Neural cell (in vitro differentiated cells): Measurements from ENCODE around the gene TLN1.

Source experiments
- EP300 ChIP-seq: fragments of 450-650 bp; conservative IDR thresholded peaks from 2 replicates; pipeline ENCODE4 v1.6.1; 2014; ENCODE audit warnings: antibody characterized with exemption, mild to moderate bottlenecking, moderate library complexity; ENCODE audit not compliant: poor library complexity, severe bottlenecking
- TF ChIP-seq, protein P1 (sequence below): fragments of 450-650 bp; IDR thresholded peaks from 2 replicates; pipeline ENCODE4 v1.5.1; 2014; ENCODE audit warnings: antibody characterized with exemption, mild to moderate bottlenecking, moderate library complexity; ENCODE audit not compliant: poor library complexity, severe bottlenecking
- TF ChIP-seq, protein P2 (sequence below): IDR thresholded peaks from 2 replicates; pipeline ENCODE4 v1.6.1; 2012; ENCODE audit warnings: borderline replicate concordance

DNA sequence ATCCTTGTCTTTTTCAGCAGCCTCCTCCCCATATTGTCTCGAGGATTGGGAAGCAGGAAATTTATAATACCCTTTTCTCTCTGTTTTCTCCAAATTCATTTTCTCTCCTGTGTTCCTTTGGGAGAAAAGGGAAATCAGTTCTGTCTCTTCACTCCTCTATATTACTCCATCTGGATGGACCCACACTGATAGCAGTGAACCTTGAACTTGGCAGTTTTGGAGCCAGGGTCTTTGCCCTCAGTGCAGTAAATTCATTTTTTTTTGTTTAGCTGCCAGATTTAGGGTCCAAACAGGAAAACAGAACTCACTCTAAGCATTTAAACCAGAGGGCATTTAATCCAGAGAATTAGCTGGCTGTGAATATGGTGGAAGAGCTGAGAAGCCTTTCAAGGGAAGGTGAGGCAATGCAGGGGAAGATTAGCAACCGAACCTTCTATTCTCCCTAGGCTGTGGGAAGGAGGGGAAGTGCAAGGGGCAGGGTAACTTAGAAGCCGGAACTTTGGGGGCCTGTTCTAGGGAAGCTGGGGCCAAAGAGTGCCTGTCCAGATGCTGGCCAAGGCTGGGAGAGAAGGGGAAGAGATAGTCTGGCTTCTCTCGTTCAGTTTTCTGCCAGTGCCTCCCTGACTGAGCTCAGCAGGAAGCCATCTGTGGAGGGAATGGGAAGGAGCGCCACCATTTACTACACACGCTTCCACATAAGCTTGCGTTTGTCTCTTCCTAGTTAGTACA, 43.1 kb upstream of the TLN1 start:
- TF ChIP-seq, protein P1, sequence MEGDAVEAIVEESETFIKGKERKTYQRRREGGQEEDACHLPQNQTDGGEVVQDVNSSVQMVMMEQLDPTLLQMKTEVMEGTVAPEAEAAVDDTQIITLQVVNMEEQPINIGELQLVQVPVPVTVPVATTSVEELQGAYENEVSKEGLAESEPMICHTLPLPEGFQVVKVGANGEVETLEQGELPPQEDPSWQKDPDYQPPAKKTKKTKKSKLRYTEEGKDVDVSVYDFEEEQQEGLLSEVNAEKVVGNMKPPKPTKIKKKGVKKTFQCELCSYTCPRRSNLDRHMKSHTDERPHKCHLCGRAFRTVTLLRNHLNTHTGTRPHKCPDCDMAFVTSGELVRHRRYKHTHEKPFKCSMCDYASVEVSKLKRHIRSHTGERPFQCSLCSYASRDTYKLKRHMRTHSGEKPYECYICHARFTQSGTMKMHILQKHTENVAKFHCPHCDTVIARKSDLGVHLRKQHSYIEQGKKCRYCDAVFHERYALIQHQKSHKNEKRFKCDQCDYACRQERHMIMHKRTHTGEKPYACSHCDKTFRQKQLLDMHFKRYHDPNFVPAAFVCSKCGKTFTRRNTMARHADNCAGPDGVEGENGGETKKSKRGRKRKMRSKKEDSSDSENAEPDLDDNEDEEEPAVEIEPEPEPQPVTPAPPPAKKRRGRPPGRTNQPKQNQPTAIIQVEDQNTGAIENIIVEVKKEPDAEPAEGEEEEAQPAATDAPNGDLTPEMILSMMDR, result no peak
- TF ChIP-seq EP300, result no peak
- TF ChIP-seq, protein P2, sequence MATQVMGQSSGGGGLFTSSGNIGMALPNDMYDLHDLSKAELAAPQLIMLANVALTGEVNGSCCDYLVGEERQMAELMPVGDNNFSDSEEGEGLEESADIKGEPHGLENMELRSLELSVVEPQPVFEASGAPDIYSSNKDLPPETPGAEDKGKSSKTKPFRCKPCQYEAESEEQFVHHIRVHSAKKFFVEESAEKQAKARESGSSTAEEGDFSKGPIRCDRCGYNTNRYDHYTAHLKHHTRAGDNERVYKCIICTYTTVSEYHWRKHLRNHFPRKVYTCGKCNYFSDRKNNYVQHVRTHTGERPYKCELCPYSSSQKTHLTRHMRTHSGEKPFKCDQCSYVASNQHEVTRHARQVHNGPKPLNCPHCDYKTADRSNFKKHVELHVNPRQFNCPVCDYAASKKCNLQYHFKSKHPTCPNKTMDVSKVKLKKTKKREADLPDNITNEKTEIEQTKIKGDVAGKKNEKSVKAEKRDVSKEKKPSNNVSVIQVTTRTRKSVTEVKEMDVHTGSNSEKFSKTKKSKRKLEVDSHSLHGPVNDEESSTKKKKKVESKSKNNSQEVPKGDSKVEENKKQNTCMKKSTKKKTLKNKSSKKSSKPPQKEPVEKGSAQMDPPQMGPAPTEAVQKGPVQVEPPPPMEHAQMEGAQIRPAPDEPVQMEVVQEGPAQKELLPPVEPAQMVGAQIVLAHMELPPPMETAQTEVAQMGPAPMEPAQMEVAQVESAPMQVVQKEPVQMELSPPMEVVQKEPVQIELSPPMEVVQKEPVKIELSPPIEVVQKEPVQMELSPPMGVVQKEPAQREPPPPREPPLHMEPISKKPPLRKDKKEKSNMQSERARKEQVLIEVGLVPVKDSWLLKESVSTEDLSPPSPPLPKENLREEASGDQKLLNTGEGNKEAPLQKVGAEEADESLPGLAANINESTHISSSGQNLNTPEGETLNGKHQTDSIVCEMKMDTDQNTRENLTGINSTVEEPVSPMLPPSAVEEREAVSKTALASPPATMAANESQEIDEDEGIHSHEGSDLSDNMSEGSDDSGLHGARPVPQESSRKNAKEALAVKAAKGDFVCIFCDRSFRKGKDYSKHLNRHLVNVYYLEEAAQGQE, result no peak
